GM21619 (cell line): ENCODE results near the gene BPIFB2.
"Not testable (repeated sequence)": the region's sequence is repeated elsewhere in the genome, so short reads cannot be mapped to it uniquely, and the experiment has no call there.

Experiments used
- ATAC-seq: cut with Tn5 transposase; IDR thresholded peaks from one replicate; pipeline ENCODE4 v1.9.1; 2021; ENCODE audit not compliant: unreplicated experiment

The BPIFB2 gene

DNA sequence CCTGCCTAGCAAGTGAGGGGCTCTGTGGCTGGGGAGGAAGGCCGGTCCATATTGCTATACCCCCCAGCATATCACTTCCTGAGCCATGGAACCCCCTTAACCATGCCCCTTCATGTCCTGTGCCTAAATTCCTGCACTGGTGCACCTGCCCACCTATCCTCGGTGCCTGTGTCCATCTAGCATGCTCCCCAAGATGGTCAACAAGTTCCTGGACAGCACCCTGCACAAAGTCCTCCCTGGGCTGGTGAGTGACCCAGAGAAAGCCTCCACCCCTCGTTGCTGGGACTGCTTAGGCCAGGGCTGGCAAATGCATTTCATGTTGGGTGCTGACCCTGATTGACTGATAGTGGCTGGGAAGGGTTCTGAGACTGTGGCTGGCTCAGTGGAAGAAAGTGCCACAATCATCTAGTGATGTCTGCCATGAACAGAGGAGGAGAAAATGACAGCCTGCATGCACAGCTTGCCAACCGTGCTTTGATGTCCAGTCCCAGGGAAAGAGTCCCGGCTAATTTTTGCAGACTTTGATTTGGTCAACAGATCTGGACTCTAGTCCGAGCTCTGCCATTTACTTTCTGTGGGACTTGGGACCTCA lies 27.5 kb downstream of the BPIFB2 start:
- no peak for ATAC-seq

DNA sequence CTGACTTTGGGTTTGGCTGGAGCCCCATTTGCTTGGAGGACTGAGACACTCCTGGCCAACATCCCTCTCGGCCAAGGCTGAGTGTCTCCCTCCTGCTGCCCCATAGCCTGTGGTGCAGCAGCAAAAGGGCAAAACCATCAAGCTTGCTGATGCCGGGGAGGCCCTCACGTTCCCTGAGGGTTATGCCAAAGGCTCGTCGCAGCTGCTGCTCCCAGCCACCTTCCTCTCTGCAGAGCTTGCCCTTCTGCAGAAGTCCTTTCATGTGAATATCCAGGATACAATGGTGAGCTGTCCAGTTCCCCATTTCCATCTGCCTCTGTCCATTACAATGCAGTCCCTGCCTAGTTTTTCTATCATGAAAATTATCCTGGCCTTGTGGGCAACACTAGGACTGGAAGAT lies 30.0 kb downstream of the BPIFB2 start:
- no peak for ATAC-seq

DNA sequence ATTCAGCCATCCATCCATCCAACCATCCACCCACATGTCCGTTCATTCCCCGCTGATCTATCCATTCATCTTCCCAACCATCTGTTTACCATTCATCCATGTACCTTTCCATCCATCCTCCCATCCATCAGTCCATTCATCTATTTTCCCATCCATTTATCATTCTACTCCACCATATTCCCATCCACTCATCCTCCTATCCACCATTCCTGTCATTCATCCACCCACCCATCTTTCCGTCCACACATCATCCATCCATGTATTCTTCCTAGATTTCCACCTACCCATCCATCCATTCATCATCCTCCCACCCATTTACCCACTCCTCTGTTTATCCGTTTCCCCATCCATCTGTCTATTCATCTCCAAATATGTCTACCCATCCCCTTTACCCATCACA lies 30.7 kb downstream of the BPIFB2 start:
- no peak for ATAC-seq

- ATAC-seq, result no peak
Measured at GRCh38 chr20:33042430-33042829, 34.9 kb downstream of the BPIFB2 start.

DNA sequence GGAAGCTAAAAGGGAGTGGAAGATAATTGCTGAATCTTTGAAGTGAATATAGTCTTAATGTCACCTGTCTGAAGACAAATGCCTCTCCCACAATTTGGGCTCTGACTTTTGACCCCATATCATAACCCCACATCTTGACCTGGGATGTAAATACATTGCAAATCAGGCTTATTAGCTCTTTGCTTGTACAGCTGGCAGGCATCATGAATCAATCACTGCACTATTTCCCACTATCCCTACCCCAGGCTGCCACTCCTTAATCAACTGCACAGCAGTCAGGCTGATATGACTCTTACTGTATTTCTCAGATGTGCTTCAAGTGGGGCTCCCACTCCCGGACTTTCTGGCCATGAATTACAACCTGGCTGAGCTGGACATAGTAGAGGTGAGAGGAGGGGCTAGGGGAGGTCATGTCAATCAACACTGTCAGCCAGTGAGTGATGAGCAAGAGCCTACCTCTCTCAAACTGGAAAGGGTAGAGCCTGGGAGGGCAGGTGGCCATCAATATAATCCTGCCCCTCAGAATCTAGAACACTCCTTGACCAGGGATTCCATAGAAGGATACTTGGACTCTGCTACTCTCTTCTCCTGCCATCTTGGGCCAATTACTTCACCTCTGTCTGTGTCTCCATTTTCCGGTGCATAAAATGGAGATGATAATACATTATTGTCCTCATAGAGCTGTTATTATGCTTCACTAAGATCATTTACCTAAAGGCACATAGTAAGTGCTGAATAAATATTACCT lies 35.7 kb downstream of the BPIFB2 start:
- no peak for ATAC-seq

DNA sequence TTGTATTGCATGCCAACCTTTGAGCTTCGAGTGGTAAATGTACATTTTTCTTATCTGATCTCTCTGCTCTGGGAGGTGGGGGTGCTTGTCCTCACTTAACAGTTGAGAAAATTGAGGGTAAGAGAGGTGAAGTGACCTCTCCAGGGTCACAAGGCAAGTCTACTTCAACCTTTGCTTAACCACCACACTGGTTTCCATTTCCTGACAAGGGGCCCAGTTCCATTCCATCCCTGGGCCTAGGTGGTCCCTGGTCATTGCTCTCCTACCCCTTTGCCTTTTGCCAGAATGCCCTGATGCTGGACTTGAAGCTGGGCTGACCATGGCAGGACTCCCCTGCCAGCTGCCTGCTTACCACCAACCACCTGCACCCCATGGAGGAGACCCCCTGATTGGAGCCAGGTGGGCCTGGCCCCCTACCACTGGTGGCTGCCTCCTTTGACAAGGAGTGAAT lies 36.3 kb downstream of the BPIFB2 start:
- no peak for ATAC-seq

GRCh38 chr20:33045129-33045721 lies 37.7 kb downstream of the BPIFB2 start:
- ATAC-seq, result not testable (repeated sequence)

DNA sequence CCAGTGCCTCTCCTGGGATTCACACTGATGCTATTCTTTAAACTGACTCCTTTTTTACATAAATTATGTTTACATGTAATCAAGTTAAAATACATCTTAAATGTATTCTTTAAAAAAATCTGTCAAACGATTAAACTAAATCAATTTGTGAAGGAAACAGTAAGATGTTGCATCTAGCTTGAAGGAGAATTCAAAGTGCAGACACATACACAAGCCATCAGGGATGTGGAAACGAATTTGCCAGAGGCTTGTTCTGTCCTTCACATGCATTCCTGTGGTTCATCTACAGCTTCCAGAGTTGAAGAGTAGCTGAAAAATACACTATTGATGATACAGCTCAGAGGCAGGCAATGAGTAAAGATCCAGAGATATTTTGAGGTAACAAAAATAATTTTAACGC lies 38.9 kb downstream of the BPIFB2 start:
- no peak for ATAC-seq

GRCh38 chr20:33051333-33051732 lies 43.8 kb downstream of the BPIFB2 start:
- no peak for ATAC-seq

- ATAC-seq, result no peak
Measured at GRCh38 chr20:33053291-33054106, 46.0 kb downstream of the BPIFB2 start, which contains the start of gene BPIFB3. BPIFB3 (plus strand) TSS chr20:33053903; CDS start chr20:33055436, 1,533 bp downstream.

- ATAC-seq, result no peak
Measured at GRCh38 chr20:33054381-33054780, 46.9 kb downstream of the BPIFB2 start.

DNA sequence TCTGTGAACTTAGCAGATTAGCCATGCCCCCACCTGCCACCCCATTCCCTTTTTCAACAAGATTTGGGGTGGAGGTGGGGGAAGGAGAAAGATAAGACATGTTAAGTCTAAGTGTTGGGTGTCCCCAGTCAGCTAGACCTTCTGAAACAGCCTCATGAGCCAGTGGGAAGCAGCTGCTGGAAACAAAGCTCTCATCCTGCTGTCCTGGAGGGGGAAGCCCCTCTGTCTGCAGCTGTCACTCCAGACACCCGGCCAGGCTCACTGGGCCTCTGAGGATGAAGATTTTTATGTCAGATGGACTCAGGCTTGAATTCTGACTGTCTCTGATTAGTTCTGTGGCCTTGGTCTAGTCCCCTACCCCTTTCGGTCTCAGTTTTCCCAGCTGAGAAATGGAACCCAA lies 47.3 kb downstream of the BPIFB2 start:
- ATAC-seq, result no peak

DNA sequence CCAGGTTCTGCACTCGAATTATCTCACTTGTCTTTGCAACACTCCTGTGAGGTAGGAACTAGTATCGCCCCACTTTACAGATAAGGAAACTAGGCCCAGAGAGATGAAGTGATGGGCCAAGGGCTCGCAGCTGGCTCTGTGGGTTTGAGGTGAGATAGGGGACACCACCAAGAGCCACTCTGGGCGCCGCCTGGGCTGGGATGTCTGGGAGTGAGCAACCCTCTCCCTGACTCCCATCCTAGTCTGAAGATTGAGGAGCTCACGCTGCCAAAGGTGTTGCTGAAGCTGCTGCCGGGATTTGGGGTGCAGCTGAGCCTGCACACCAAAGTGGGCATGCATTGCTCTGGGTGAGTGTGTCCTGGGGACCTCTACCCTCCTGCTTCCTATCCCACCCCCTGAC lies 51.6 kb downstream of the BPIFB2 start:
- no peak for ATAC-seq

DNA sequence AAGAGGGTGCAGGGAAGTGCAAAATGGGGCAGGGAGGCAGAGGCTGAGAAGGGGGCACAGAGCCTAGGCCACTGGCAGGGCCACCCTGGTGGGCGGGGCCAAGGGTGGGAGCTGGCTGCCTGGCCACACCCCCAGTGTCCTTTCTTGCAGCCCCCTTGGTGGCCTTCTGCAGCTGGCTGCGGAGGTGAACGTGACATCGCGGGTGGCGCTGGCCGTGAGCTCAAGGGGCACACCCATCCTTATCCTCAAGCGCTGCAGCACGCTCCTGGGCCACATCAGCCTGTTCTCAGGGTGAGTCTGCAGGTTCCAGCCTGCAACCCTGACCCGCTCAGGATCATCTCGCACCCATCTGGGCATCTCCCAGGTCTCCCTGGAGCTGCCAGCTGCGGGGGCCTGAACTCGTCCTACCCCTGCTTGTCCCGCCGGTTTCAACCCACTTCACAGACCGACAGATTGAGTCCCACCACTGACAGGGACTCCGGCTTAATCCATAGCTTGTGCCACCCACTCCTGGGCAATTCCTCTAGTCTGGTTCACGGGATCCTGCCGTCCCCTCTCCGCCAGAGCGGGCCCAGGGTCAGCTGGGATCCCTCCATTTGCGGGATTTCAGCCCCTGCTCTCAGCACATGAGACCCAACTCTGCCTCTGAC lies 52.4 kb downstream of the BPIFB2 start:
- no peak for ATAC-seq

DNA sequence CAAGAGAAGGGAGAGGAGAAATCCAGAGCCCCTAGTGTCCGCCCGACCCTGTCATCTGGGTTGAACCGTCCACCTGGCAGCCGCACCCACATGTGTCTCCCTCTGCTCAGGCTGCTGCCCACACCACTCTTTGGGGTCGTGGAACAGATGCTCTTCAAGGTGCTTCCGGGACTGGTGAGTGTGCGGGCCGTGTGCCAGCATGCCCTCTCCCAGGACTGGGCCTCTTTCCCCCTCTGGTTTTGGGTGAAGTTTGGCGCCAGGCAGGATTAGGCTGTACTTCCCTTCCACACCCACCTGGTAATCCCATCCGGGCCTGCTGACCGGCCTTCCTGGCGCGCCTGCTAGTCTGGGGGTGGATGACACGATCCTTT lies 54.1 kb downstream of the BPIFB2 start:
- no peak for ATAC-seq

DNA sequence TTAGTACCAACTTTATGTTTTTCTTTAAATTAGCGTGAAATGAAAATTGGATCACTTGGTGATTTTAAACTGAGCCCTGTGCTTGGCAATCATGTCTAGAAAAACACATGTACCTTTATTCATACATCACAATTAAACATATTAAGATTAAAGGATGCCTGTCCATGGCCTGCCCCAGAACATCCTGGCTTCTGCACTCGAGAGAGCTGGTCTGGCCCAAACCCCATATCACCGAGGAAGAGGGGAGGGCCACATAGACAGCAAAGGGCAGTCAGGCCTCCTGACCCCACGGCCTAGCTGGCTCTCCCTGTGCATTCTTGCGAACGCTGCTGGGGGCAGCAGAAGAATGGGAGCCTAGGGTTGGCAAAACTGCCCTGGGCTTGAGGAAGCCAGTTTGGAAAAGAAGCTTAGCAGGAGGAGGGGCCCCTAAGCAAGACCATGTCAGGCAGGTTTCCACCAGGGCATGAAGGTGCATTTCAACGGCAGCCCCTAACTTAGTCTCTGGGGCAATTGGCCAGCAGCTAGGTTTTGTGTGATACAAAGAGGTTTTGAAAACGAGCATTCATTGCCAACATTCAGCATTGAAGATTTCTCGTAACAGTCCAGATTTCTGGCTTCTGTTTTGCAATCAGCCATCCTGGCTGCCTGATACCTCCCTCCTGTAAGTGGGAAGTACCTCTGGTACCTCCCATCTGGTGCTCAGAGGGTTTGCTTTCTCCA lies 54.8 kb downstream of the BPIFB2 start:
- ATAC-seq, result no peak

DNA sequence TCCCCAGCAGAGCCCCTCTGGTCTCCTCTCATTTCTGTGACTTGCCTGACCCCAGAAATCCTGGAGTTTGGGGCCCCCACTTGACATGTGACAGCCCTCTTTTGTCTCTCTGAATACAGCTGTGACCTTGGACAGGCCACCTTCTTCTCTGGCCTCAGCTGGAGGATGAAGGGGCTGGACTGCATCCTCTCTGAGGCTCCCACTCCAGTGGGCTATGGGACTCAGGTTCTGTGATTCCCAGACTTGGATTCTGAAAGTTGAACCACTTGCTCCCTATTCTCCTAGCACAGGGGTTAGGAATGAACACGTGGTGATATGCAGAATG lies 55.3 kb downstream of the BPIFB2 start:
- ATAC-seq, result no peak

DNA sequence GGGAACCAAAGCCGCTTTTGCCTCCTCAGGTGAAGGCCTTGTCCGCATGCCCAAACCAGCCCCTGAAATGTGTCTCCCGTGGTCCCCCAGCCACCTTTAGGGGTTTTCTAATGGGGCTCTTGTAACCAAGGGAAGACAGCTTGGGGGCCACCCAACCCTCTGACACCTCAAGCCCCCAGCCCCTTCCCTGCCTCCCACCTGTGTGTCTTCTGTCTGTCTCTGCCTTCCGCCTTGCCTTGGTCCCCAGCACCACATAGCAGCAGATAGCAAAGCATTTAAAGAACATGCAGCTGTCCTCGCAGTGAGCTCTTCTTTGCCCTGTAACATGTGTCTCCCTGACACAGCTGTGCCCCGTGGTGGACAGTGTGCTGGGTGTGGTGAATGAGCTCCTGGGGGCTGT lies 55.8 kb downstream of the BPIFB2 start:
- no peak for ATAC-seq

DNA sequence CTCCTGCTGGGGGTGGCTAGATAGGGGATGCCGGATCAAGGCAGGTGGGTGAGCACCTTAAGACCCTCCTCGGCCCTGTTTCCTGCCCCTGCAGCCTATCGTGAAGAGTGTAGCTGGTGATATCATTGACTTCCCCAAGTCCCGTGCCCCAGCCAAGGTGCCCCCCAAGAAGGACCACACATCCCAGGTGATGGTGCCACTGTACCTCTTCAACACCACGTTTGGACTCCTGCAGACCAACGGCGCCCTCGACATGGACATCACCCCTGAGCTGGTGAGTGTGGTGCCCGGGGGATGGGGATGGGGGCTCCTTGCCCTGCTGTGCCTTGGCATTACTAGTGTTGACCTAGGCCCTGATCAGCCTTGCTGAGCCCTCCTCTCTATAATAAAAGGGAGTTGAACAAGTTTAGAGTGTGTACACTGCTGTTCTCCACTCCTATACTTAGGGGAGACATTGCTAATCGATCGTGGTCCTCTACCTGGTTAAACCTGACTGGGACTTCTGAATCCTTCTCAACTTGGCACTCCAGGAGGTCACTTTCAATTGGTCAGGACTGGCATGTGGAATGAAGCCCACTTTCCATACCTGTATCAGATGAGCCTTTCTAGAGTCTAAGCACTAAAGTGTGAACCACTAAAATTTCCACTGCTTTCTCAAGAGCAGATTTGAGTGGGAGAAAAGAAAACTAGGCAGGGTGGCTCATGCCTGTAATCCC lies 57.2 kb downstream of the BPIFB2 start:
- ATAC-seq, result no peak

DNA sequence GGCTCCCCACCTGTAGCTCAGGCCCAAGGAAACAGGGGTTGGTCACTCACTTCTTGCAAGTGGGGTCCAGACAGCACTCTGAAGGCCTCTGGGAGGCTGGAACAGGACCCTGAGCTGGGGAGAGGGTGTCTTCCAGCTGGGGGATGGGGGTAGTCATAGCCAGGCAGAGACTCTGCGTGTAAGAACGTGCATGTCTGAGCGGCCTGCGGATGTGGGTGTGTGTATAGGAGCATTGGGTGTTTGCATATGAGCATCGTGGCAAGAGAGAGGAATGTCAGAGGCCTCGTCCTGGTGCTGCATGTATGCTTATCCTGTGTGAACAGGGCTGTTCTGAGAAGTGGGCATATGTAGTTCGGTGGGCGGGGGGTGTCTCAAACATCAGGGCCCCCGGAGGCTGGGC lies 58.3 kb downstream of the BPIFB2 start:
- no peak for ATAC-seq
